K562 (cell line): ENCODE data around the gene OLIG2. TPM values are rescaled to one million over a fixed set of nuclear protein-coding genes. Genes with fewer than 3 reads are reported as not detected.

Source experiments
- ATAC-seq: fragments of 200-7000 bp; cut with Tn5 transposase; 3 replicates; pipeline ENCODE4 v1.9.1; 2020; ENCODE audit warnings: moderate library complexity
- BruUV-seq: library from RNA; stranded (reverse); fragments of 400-500 nt; replicated peaks from 2 replicates; lab custom pipeline; 2021; lab: Mats Ljungman, UMichigan
- CTCF ChIA-PET: fragments of 300-600 bp; formaldehyde crosslinking; extraction: SDS; loops from one replicate; lab custom pipeline; 2021; ENCODE audit warnings: low intra/inter-chr PET ratio; lab: Yijun Ruan, JAX
- POLR2A ChIA-PET: fragments of 300-600, 350-650 bp; sonication (Branson Sonifier 250); formaldehyde crosslinking; extraction: SDS; loops from one replicate; lab custom pipeline; 2021; ENCODE audit warnings: antibody characterized with exemption, inconsistent platforms; lab: Yijun Ruan, JAX
- DNase-seq, 4 experiments: peaks; one replicate each; pipeline versions ENCODE4 v3.0.0 to v3.0.0-alpha.2; 2011 to 2018; ENCODE audit warnings: low spot score in 3 of 4, mixed read lengths in 3 of 4; ENCODE audit errors: extremely low read depth in 1 of 4
- FAIRE-seq: peaks from 2 replicates; lab custom pipeline; 2011; peaks lifted over from hg19 to GRCh38; lab: Jason Lieb, UNC
- H2AFZ ChIP-seq: 2 replicates; pipeline ENCODE4 v1.6.0; 2011; ENCODE audit warnings: low read depth, low read length, control low read depth, inconsistent platforms
- H3K27ac ChIP-seq: fragments of 200-600 bp; 3 replicates; pipeline ENCODE4 v1.8.0; 2011; ENCODE audit warnings: low read depth, mild to moderate bottlenecking, control low read depth, inconsistent platforms, low read length, moderate library complexity, mixed read lengths; ENCODE audit errors: extremely low read depth
- H3K27me3 ChIP-seq, 2 experiments: fragments of 300-600 bp in 1 of 2; 2 replicates in 1 of 2; 3 replicates in 1 of 2; pipeline versions ENCODE4 v1.6.0 to v1.8.0; 2011; ENCODE audit warnings: inconsistent platforms in 2 of 2, low read length in 2 of 2, mild to moderate bottlenecking in 1 of 2, mixed read lengths in 1 of 2, moderate library complexity in 1 of 2; ENCODE audit not compliant: control insufficient read depth in 2 of 2, insufficient read depth in 2 of 2
- H3K36me3 ChIP-seq: fragments of 300-600 bp; 3 replicates; pipeline ENCODE4 v1.8.0; 2011; ENCODE audit warnings: mild to moderate bottlenecking, low read length, inconsistent platforms; ENCODE audit not compliant: control insufficient read depth, insufficient read depth
- H3K4me1 ChIP-seq, 2 experiments: fragments of 200-600 bp in 1 of 2; replicated peaks in 1 of 2; 2 replicates in 1 of 2; 3 replicates in 1 of 2; pipeline versions ENCODE4 v1.5.1 to v1.8.0; 2011; ENCODE audit warnings: inconsistent platforms in 2 of 2, low read length in 2 of 2, mild to moderate bottlenecking in 1 of 2, mixed read lengths in 1 of 2, moderate library complexity in 1 of 2; ENCODE audit not compliant: control insufficient read depth in 2 of 2, insufficient read depth in 2 of 2
- H3K4me2 ChIP-seq: 2 replicates; pipeline ENCODE4 v1.6.1; 2011; ENCODE audit warnings: low read length, control low read depth, inconsistent platforms, mixed read lengths; ENCODE audit not compliant: insufficient read depth
- H3K4me3 ChIP-seq: fragments of 200-600 bp; sonication (generic), shearing (Covaris generic); 2 replicates; pipeline ENCODE4 v1.5.1; 2016; ENCODE audit warnings: control low read depth, inconsistent platforms
- H3K79me2 ChIP-seq: fragments of 200-600 bp; 3 replicates; pipeline ENCODE4 v1.8.0; 2011; ENCODE audit warnings: low read length, inconsistent platforms; ENCODE audit not compliant: control insufficient read depth, insufficient read depth
- H3K9ac ChIP-seq, 2 experiments: 2 replicates each; pipeline versions ENCODE4 v1.6.0 to v1.6.1; 2011; ENCODE audit warnings: low read depth in 2 of 2, low read length in 2 of 2, control low read depth in 1 of 2, inconsistent platforms in 1 of 2, mild to moderate bottlenecking in 1 of 2, mixed read lengths in 1 of 2; ENCODE audit not compliant: insufficient read depth in 1 of 2
- H3K9me1 ChIP-seq: one replicate; pipeline ENCODE4 v1.6.0; 2011; ENCODE audit warnings: inconsistent platforms, mild to moderate bottlenecking, low read length, moderate library complexity; ENCODE audit not compliant: control insufficient read depth, insufficient read depth
- H3K9me3 ChIP-seq: replicated peaks from 2 replicates; pipeline ENCODE4 v1.5.1; 2011; ENCODE audit warnings: low read depth, low read length, inconsistent platforms; ENCODE audit not compliant: control insufficient read depth, insufficient read depth
- H4K20me1 ChIP-seq: replicated peaks from 2 replicates; pipeline ENCODE4 v1.6.1; 2011; ENCODE audit warnings: low read length, inconsistent platforms, mixed read lengths; ENCODE audit not compliant: control insufficient read depth, insufficient read depth
- CBFB ChIP-seq: sonication (generic); formaldehyde crosslinking; IDR thresholded peaks from 2 replicates; pipeline ENCODE4 v1.4.0; 2020; ENCODE audit warnings: mild to moderate bottlenecking, missing genetic modification reagents
- CBX8 ChIP-seq: fragments of 200-600 bp; sonication (generic); IDR thresholded peaks from 2 replicates; pipeline ENCODE4 v1.6.1; 2012; ENCODE audit warnings: borderline replicate concordance, mixed run types, low read depth, mild to moderate bottlenecking, moderate library complexity, mixed read lengths, low read length, control low read depth, inconsistent platforms; ENCODE audit not compliant: poor library complexity, severe bottlenecking; ENCODE audit errors: extremely low read depth
- CTBP1 ChIP-seq: fragments of 450-650 bp; IDR thresholded peaks from 2 replicates; pipeline ENCODE4 v1.6.1; 2016; ENCODE audit warnings: borderline replicate concordance
- DDX20 ChIP-seq: fragments of 450-650 bp; IDR thresholded peaks from 2 replicates; pipeline ENCODE4 v1.6.1; 2016; ENCODE audit warnings: missing genetic modification characterization, low read depth, mild to moderate bottlenecking, missing compliant biosample characterization, moderate library complexity
- ELF1 ChIP-seq: fragments of 200-800 bp; sonication (Bioruptor generic); IDR thresholded peaks from 2 replicates; pipeline ENCODE4 v1.6.1; 2016; ENCODE audit warnings: missing genetic modification characterization, missing compliant biosample characterization
- ESRRB ChIP-seq: fragments of 250-450 bp; sonication (Bioruptor Pico); IDR thresholded peaks from 2 replicates; pipeline ENCODE4 v1.5.0; 2020; ENCODE audit warnings: mild to moderate bottlenecking, moderate library complexity, borderline replicate concordance
- KAT8 ChIP-seq: fragments of 450-650 bp; IDR thresholded peaks from 2 replicates; pipeline ENCODE4 v1.6.1; 2016; ENCODE audit warnings: low read depth, mild to moderate bottlenecking
- MEF2A ChIP-seq: IDR thresholded peaks from 2 replicates; pipeline ENCODE4 v1.6.1; 2011; ENCODE audit warnings: low read depth, mild to moderate bottlenecking, low read length, moderate library complexity; ENCODE audit not compliant: control insufficient read depth
- NR2F6 ChIP-seq: fragments of 450-650 bp; formaldehyde crosslinking; IDR thresholded peaks from 2 replicates; pipeline ENCODE4 v1.4.0; 2020; ENCODE audit warnings: mild to moderate bottlenecking
- PPARD ChIP-seq: fragments of 250-450 bp; sonication (Bioruptor Pico); IDR thresholded peaks from 2 replicates; pipeline ENCODE4 v1.8.0; 2022; ENCODE audit warnings: inconsistent platforms, mild to moderate bottlenecking, moderate library complexity
- TBP ChIP-seq: optimal IDR thresholded peaks from 2 replicates; pipeline ENCODE3; 2011; ENCODE audit warnings: low read depth, low read length, improper control_type of control experiment
- ZNF408 ChIP-seq: fragments of 250-450 bp; sonication (Bioruptor Pico); IDR thresholded peaks from 2 replicates; pipeline ENCODE4 v1.4.0; 2020; ENCODE audit warnings: low read depth, mild to moderate bottlenecking, moderate library complexity
- WGBS: fragments of 100-300 bp; shearing (Covaris generic); methylation state at CpG from one replicate; pipeline ENCODE4 v1.1.6; 2016; ENCODE audit warnings: low coverage, mixed read lengths; ENCODE audit not compliant: insufficient coverage; ENCODE audit errors: missing lambda C conversion rate; 5-methylcytosine and 5-hydroxymethylcytosine counted together
- in situ Hi-C: fragments of 300-500 bp; cut with MboI; formaldehyde crosslinking; loops from 4 replicates; pipeline ENCODE4 v1.15.0; 2018; ENCODE audit warnings: inconsistent platforms, mixed read lengths
- intact Hi-C: fragments of 100-400 bp; cut with micrococcal nuclease; formaldehyde crosslinking; loops from 2 replicates; pipeline ENCODE4 v1.14.2; 2022
- polyA plus RNA-seq, 8 experiments: library from polyadenylated mRNA; depleted of rRNA in 4 of 8; stranded (reverse) in 5 of 8; unstranded in 3 of 8; fragments of >200 nt; fragmentation: Nextera tagmentation in 2 of 8; fragmentation: Illumina TruSeq in 1 of 8; extraction: Ambion mirVana in 2 of 8; extraction: Trizol in 1 of 8; gene quantifications; 2 replicates each; pipeline versions ENCODE4 v1.2.1 to v1.2.3, GENCODE V29; 2011 to 2014; ENCODE audit warnings: inconsistent platforms in 1 of 8, missing spikeins in 1 of 8
- total RNA-seq, 7 experiments: library from RNA; depleted of rRNA in 6 of 7; stranded (reverse); fragments of >200 nt in 6 of 7; fragmentation: Illumina TruSeq in 2 of 7; extraction: Trizol in 2 of 7; gene quantifications; 2 replicates each; pipeline versions ENCODE4 v1.2.1 to v1.2.3, GENCODE V29; 2011 to 2021; ENCODE audit warnings: low replicate concordance in 1 of 7

OLIG2 gene
- total and polyA plus RNA-seq, 9 of the 15 experiments (the other 6 are each of a cell fraction or from before 2014, with no cell fraction given), result not detected

GRCh38 chr21:33036430-33037162, 10.9 kb downstream of the OLIG2 start:
- in situ Hi-C loops, result no loop called here
- POLR2A ChIA-PET, result interaction anchor here (0.9 kb wide), 1 partner anchor 19 kb away, joined by 3 read pairs; no protein-coding TSS in a partner anchor

More at GRCh38 chr21:33036430-33037162, 10.9 kb downstream of the OLIG2 start:
- H3K36me3 ChIP-seq, result no peaks in the 10 kb centered on the region
- WGBS, result under 1% methylated on average over 11 of the region's 11 CpGs
- peaks cover 0 to 6% of the 10 kb centered on the region in 2 experiments; a peak in 1 of 5 replicates for H3K4me1 ChIP-seq
- no peak overlapping the region for H3K4me3 ChIP-seq
- CTCF ChIA-PET, result no interaction called here
- no peak overlapping the region for H2AFZ ChIP-seq
- no TSS peak for BruUV-seq
- no peak for FAIRE-seq
- no peak for DNase-seq
- intact Hi-C loops, result no loop called here
- no peaks in the 10 kb centered on the region for H4K20me1 ChIP-seq
- H3K27ac ChIP-seq, result no peak overlapping the region
- TF ChIP-seq ELF1 (no peak), ESRRB (CRISPR knock-in tag) (no peak), CTBP1 (no peak), CBX8 (no peak), CBFB (CRISPR knock-in tag) (no peak), TBP (no peak), DDX20 (no peak), ZNF408 (CRISPR knock-in tag) (no peak), KAT8 (no peak), PPARD (no peak), MEF2A (no peak), NR2F6 (CRISPR knock-in tag) (no peak)
- H3K79me2 ChIP-seq, result no peaks in the 10 kb centered on the region
- no peak overlapping the region for H3K4me2 ChIP-seq
- no peaks in the 10 kb centered on the region for H3K9me3 ChIP-seq
- ATAC-seq, result no peak
- H3K9ac ChIP-seq, result no peak overlapping the region
- H3K27me3 ChIP-seq, result peaks cover 3 to 49% of the 10 kb centered on the region in 2 experiments; a peak in 3 of 5 replicates
- no peaks in the 10 kb centered on the region for H3K9me1 ChIP-seq
